ENCODE data around the gene SPAG8.

DNA sequence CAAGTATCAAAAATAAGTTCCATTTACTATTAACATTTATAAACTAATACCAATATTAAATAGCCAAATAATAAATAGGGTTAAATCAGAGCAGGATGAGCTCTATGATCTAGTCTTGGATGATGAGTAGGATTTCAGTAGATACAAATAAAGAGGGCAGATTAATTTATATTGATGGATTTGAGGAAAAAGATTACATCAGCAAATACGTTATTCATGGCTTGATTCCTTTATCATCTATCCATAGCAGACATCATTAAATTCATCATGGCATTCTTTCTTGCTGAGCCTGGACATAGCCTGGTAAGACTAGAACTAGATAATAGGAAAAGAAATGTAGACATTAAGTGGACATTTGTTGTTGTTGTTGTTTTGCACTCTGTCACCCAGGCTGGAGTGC lies 44.6 kb downstream of the SPAG8 start:
- TF ChIP-seq, protein P1, sequence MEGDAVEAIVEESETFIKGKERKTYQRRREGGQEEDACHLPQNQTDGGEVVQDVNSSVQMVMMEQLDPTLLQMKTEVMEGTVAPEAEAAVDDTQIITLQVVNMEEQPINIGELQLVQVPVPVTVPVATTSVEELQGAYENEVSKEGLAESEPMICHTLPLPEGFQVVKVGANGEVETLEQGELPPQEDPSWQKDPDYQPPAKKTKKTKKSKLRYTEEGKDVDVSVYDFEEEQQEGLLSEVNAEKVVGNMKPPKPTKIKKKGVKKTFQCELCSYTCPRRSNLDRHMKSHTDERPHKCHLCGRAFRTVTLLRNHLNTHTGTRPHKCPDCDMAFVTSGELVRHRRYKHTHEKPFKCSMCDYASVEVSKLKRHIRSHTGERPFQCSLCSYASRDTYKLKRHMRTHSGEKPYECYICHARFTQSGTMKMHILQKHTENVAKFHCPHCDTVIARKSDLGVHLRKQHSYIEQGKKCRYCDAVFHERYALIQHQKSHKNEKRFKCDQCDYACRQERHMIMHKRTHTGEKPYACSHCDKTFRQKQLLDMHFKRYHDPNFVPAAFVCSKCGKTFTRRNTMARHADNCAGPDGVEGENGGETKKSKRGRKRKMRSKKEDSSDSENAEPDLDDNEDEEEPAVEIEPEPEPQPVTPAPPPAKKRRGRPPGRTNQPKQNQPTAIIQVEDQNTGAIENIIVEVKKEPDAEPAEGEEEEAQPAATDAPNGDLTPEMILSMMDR (IDR thresholded peaks at IDR 0.05): no peak
- no peak for TF ChIP-seq SMC3 (IDR thresholded peaks at IDR 0.05)
- TF ChIP-seq REST (IDR thresholded peaks at IDR 0.05): no peak
- TF ChIP-seq, protein P2, sequence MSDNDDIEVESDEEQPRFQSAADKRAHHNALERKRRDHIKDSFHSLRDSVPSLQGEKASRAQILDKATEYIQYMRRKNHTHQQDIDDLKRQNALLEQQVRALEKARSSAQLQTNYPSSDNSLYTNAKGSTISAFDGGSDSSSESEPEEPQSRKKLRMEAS (IDR thresholded peaks at IDR 0.05): no peak
- no peak for TF ChIP-seq RCOR1 (IDR thresholded peaks at IDR 0.05; ENCODE audit: low read depth, low read length)
- TF ChIP-seq EP300 (IDR thresholded peaks at IDR 0.05): no peak
